ENCODE data around the gene ESPNL.

Gene ESPNL

DNA sequence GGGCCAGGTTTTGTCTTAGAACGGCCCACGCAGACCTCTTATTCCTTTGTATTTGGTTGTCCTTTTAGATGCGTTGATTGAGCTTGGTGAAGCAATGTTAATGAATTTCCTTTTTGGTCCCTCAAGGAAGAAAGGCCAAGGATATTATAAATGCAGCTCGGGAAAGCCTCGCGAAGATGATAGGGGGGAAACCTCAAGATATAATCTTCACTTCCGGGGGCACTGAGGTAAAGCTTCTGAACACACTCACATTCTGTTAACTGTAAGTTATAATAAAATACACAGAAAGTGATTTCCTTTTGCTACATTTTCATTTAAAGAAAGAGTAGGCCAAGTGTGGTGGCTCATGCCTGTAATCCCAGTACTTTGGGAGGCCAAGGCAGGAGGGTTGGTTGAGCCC is 32.2 kb upstream of the ESPNL start:
- Histone ChIP-seq H3K9me3 (ENCODE audit: insufficient read depth, low read length) (peaks cover 8% of the 10 kb centered on the region; the same call in 1 of the 2 replicates), H3K36me3 (ENCODE audit: insufficient read depth, insufficient read length, low read length) (peaks cover 90% of the 10 kb centered on the region), H3K4me3 (ENCODE audit: insufficient read length, low read depth) (no peak overlapping the region), H3K4me1 (ENCODE audit: insufficient read depth, insufficient read length) (no peaks in the 10 kb centered on the region), H3K27me3 (ENCODE audit: insufficient read depth, insufficient read length) (no peaks in the 10 kb centered on the region), H3K9ac (ENCODE audit: insufficient read length, low read depth) (no peak overlapping the region)
- TF ChIP-seq ZNF274 (IDR thresholded peaks at IDR 0.05; ENCODE audit: low read depth, low read length) (no peak), SUZ12 (IDR thresholded peaks at IDR 0.05; ENCODE audit: extremely low read depth, insufficient read depth, insufficient read length) (no peak), YY1 (IDR thresholded peaks at IDR 0.05; ENCODE audit: insufficient read depth, insufficient read length) (no peak)
- DNase-seq (ENCODE audit: low read depth, low spot score): no peak

GRCh38 chr2:238069021-238069709 is 31.0 kb upstream of the ESPNL start:
- Histone ChIP-seq H3K27me3 (ENCODE audit: insufficient read depth, insufficient read length) (no peaks in the 10 kb centered on the region), H3K4me1 (ENCODE audit: insufficient read depth, insufficient read length) (no peaks in the 10 kb centered on the region), H3K4me3 (ENCODE audit: insufficient read length, low read depth) (no peak overlapping the region), H3K36me3 (ENCODE audit: insufficient read depth, insufficient read length, low read length) (peaks cover 88% of the 10 kb centered on the region), H3K9me3 (ENCODE audit: insufficient read depth, low read length) (peaks cover 11% of the 10 kb centered on the region; the same call in 1 of the 2 replicates), H3K9ac (ENCODE audit: insufficient read length, low read depth) (no peak overlapping the region)
- DNase-seq (ENCODE audit: low read depth, low spot score): no peak
- TF ChIP-seq YY1 (IDR thresholded peaks at IDR 0.05; ENCODE audit: insufficient read depth, insufficient read length) (no peak), ZNF274 (IDR thresholded peaks at IDR 0.05; ENCODE audit: low read depth, low read length) (no peak), SUZ12 (IDR thresholded peaks at IDR 0.05; ENCODE audit: extremely low read depth, insufficient read depth, insufficient read length) (no peak)

- Histone ChIP-seq H3K4me3 (ENCODE audit: insufficient read length, low read depth) (no peak overlapping the region), H3K9ac (ENCODE audit: insufficient read length, low read depth) (no peak overlapping the region), H3K27me3 (ENCODE audit: insufficient read depth, insufficient read length) (no peaks in the 10 kb centered on the region), H3K9me3 (ENCODE audit: insufficient read depth, low read length) (peaks cover 11% of the 10 kb centered on the region; the same call in 1 of the 2 replicates), H3K36me3 (ENCODE audit: insufficient read depth, insufficient read length, low read length) (peaks cover 88% of the 10 kb centered on the region), H3K4me1 (ENCODE audit: insufficient read depth, insufficient read length) (no peaks in the 10 kb centered on the region)
- no peak for DNase-seq (ENCODE audit: low read depth, low spot score)
- TF ChIP-seq ZNF274 (IDR thresholded peaks at IDR 0.05; ENCODE audit: low read depth, low read length): no peak
- TF ChIP-seq YY1 (IDR thresholded peaks at IDR 0.05; ENCODE audit: insufficient read depth, insufficient read length): no peak
- TF ChIP-seq SUZ12 (IDR thresholded peaks at IDR 0.05; ENCODE audit: extremely low read depth, insufficient read depth, insufficient read length): no peak
Measured at GRCh38 chr2:238069877-238070276, 30.3 kb upstream of the ESPNL start.

DNA sequence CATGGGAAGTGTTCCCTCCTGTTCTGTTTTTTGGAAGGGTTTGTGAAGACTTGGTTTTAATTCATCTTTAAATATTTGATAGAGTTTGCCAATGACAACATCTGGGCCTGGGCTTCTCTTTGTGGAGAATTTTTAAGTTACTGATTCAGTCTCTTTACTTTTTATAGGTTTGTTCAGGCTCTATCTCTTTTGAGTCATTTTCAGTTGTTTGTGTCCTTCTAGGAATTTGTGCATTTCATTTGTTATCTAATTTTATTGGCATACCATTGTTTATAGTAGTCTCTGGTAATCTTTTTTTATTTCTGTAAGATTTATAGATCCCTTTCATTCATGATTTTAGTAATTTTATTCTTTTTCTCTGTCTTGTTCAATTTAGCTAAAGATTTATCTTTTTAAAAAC is 24.7 kb upstream of the ESPNL start:
- H3K36me3 ChIP-seq (ENCODE audit: insufficient read depth, insufficient read length, low read length): peaks cover 50% of the 10 kb centered on the region
- no peak for DNase-seq (ENCODE audit: low read depth, low spot score)
- no peak overlapping the region for H3K4me3 ChIP-seq (ENCODE audit: insufficient read length, low read depth)

GRCh38 chr2:238077292-238077691 is 22.8 kb upstream of the ESPNL start:
- Histone ChIP-seq H3K4me3 (ENCODE audit: insufficient read length, low read depth) (no peak overlapping the region), H3K36me3 (ENCODE audit: insufficient read depth, insufficient read length, low read length) (peaks cover 50% of the 10 kb centered on the region), H3K4me1 (ENCODE audit: insufficient read depth, insufficient read length) (peaks cover 2% of the 10 kb centered on the region), H3K27me3 (ENCODE audit: insufficient read depth, insufficient read length) (no peaks in the 10 kb centered on the region), H3K9me3 (ENCODE audit: insufficient read depth, low read length) (peaks cover 9% of the 10 kb centered on the region; the same call in 1 of the 2 replicates), H3K9ac (ENCODE audit: insufficient read length, low read depth) (no peak overlapping the region)
- no peak for DNase-seq (ENCODE audit: low read depth, low spot score)
- TF ChIP-seq YY1 (IDR thresholded peaks at IDR 0.05; ENCODE audit: insufficient read depth, insufficient read length) (no peak), SUZ12 (IDR thresholded peaks at IDR 0.05; ENCODE audit: extremely low read depth, insufficient read depth, insufficient read length) (no peak), ZNF274 (IDR thresholded peaks at IDR 0.05; ENCODE audit: low read depth, low read length) (no peak)

More for the DNA sequence above, 24.7 kb upstream of the ESPNL start:
- Histone ChIP-seq H3K9ac (ENCODE audit: insufficient read length, low read depth) (no peak overlapping the region), H3K27me3 (ENCODE audit: insufficient read depth, insufficient read length) (no peaks in the 10 kb centered on the region), H3K4me1 (ENCODE audit: insufficient read depth, insufficient read length) (no peaks in the 10 kb centered on the region), H3K9me3 (ENCODE audit: insufficient read depth, low read length) (peaks cover 11% of the 10 kb centered on the region; the same call in 1 of the 2 replicates)
- TF ChIP-seq ZNF274 (IDR thresholded peaks at IDR 0.05; ENCODE audit: low read depth, low read length): no peak
- TF ChIP-seq YY1 (IDR thresholded peaks at IDR 0.05; ENCODE audit: insufficient read depth, insufficient read length): no peak
- TF ChIP-seq SUZ12 (IDR thresholded peaks at IDR 0.05; ENCODE audit: extremely low read depth, insufficient read depth, insufficient read length): no peak

- Histone ChIP-seq H3K4me1 (ENCODE audit: insufficient read depth, insufficient read length) (peaks cover 2% of the 10 kb centered on the region), H3K9ac (ENCODE audit: insufficient read length, low read depth) (no peak overlapping the region), H3K4me3 (ENCODE audit: insufficient read length, low read depth) (no peak overlapping the region), H3K9me3 (ENCODE audit: insufficient read depth, low read length) (no peaks in the 10 kb centered on the region), H3K36me3 (ENCODE audit: insufficient read depth, insufficient read length, low read length) (peaks cover 52% of the 10 kb centered on the region), H3K27me3 (ENCODE audit: insufficient read depth, insufficient read length) (no peaks in the 10 kb centered on the region)
- no peak for DNase-seq (ENCODE audit: low read depth, low spot score)
- no peak for TF ChIP-seq ZNF274 (IDR thresholded peaks at IDR 0.05; ENCODE audit: low read depth, low read length)
- TF ChIP-seq SUZ12 (IDR thresholded peaks at IDR 0.05; ENCODE audit: extremely low read depth, insufficient read depth, insufficient read length): no peak
- no peak for TF ChIP-seq YY1 (IDR thresholded peaks at IDR 0.05; ENCODE audit: insufficient read depth, insufficient read length)
Measured at GRCh38 chr2:238079874-238080327, 20.2 kb upstream of the ESPNL start.

GRCh38 chr2:238080518-238080917 is 19.6 kb upstream of the ESPNL start:
- H3K9ac ChIP-seq (ENCODE audit: insufficient read length, low read depth): no peak overlapping the region
- no peak overlapping the region for H3K4me3 ChIP-seq (ENCODE audit: insufficient read length, low read depth)
- DNase-seq (ENCODE audit: low read depth, low spot score): no peak
- peaks cover 2% of the 10 kb centered on the region for H3K4me1 ChIP-seq (ENCODE audit: insufficient read depth, insufficient read length)
- no peaks in the 10 kb centered on the region for H3K27me3 ChIP-seq (ENCODE audit: insufficient read depth, insufficient read length)
- no peaks in the 10 kb centered on the region for H3K9me3 ChIP-seq (ENCODE audit: insufficient read depth, low read length)
- peaks cover 58% of the 10 kb centered on the region for H3K36me3 ChIP-seq (ENCODE audit: insufficient read depth, insufficient read length, low read length)
- TF ChIP-seq YY1 (IDR thresholded peaks at IDR 0.05; ENCODE audit: insufficient read depth, insufficient read length) (no peak), SUZ12 (IDR thresholded peaks at IDR 0.05; ENCODE audit: extremely low read depth, insufficient read depth, insufficient read length) (no peak), ZNF274 (IDR thresholded peaks at IDR 0.05; ENCODE audit: low read depth, low read length) (no peak)

Measured in NT2/D1 (cell line).